ENCODE measurements around the gene CTNNBL1.
"Not testable (repeated sequence)": the region's sequence is repeated elsewhere in the genome, so short reads cannot be mapped to it uniquely, and the experiment has no call there.

The CTNNBL1 gene

DNA sequence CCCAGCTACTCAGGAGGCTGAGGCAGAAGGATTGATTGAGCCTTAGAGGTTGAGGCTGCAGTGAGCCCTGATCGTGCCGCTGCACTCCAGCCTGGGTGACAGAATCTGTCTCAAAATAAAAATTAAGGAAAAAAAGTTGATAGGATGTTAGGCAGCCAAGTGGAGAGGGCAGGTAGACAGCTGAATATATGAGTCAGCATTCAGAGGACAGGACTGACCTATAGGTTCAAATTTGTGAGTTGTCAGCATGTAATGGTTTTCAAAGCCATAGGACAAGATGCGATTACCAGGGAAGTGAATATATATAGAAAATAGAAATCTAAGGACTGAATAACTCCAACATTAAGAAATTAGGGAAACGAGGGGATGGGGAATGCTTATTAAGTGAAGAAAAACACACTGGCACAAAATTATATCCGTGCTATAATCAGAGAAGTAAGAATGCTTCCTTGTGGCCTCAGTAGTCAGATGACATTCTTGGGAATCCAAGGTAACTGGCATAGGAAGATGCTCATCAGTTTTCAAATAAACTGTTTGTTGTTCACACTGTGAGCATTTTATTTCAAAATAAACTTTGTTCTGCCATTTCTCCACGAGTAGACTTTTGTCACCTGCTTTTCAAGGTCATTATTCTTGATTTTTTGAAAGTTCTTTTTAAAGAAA, 145.1 kb downstream of the CTNNBL1 start:
- no peak for DNase-seq (ENCODE audit: low read depth)
- no peak overlapping the region for H3K4me3 ChIP-seq (ENCODE audit: low read depth, low read length)

DNA sequence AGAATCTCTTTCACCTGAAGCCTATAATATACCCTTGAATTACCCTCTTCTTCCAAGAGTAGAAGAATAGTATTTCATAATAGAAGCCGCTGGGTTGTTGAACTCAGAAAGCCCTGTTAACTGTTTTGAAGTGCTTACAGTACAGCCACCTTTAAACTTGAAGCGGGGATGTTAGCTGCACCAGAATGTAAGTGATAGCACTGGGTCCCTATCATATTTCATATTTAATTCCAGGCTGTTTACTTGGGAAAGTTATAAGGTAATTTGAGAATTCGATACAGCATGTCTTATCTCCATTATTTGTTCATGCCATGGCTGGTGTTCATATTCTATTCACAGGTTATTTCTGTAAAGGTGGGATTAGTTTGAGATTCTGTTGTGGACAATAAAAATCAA, 145.6 kb downstream of the CTNNBL1 start:
- DNase-seq (ENCODE audit: low read depth) = no peak

DNA sequence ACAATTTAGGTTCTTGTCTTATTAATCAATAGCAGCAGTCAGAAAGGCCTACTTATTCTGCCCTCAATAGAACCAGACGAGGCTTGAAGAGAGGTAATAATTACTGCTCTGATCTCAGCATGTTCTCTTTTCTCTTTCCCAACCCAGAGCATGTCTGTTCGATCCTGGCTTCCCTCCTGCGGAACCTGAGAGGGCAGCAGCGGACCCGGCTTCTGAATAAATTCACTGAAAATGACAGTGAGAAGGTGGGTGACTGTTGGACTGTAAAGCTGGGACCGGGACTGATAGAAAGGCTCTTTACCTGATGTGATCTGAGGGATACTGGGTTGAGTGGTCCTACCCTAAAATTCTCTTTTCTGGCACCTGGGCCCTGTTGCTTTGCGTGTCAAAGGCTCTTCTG, 146.1 kb downstream of the CTNNBL1 start:
- no peak for DNase-seq (ENCODE audit: low read depth)
- H3K4me3 ChIP-seq (ENCODE audit: low read depth, low read length) = no peak overlapping the region

More for the DNA sequence above, 145.6 kb downstream of the CTNNBL1 start:
- no peak overlapping the region for H3K4me3 ChIP-seq (ENCODE audit: low read depth, low read length)

DNA sequence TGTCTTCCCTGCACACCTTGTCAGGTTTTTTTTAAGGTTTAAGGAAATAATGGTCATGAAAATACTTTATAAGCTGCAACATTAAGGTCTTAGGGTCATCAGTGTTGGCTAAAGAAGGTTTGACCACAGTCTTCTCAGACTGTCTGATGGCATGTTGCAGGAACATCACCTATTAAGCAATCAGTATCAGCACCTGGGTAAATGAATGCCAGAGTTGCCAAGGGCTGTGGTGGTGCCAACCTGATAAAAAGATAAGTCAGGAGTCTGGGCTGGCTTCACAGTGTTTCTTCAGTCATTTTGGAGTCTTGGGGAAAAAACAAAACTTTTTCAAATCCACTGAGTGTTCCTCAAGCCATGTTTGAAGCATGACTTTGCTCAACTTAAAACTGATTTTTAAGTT, 147.6 kb downstream of the CTNNBL1 start:
- H3K4me3 ChIP-seq (ENCODE audit: low read depth, low read length) = no peak overlapping the region
- DNase-seq (ENCODE audit: low read depth) = no peak

DNA sequence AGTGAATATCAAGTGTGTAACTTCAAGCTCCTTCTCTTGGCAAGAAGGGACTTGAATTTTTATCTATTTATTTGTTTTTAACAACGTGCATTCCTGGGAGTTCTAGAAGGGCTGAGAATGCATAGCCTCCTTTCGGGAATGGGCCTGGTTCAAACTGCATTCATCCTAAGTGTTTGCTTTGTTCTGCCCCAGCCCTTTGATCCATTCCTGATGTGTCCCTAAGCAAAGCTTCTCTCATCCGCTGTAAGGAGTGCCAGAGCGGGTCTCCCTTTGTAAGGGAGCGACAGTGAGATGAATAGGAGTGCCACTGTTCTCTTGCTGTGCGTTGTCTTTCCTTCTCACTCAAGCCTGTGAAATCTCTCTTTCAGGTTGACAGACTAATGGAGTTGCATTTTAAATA, 148.1 kb downstream of the CTNNBL1 start:
- no peak overlapping the region for H3K4me3 ChIP-seq (ENCODE audit: low read depth, low read length)
- no peak for DNase-seq (ENCODE audit: low read depth)

DNA sequence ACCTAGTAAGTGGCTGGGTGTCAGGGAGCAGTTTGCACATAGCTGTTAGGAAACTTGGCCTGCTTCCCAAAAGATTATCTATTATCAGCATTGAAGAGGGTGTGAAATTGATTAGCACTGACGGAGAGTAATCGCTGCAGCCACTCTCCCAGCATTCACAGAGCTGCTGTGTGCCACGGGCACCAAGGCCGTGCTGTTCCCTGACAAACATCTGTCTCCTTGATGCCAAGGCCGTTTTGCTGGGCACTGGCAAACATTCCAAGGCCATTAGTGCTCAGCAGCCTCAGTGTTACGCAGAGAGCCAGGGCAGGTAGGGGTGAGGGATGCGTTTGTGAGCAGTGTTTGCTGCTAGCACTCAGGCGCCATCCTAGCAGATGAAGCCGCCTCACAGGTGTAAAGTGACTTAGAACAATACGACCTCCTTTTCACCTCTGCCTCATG, 151.4 kb downstream of the CTNNBL1 start:
- no peak for DNase-seq (ENCODE audit: low read depth)

DNA sequence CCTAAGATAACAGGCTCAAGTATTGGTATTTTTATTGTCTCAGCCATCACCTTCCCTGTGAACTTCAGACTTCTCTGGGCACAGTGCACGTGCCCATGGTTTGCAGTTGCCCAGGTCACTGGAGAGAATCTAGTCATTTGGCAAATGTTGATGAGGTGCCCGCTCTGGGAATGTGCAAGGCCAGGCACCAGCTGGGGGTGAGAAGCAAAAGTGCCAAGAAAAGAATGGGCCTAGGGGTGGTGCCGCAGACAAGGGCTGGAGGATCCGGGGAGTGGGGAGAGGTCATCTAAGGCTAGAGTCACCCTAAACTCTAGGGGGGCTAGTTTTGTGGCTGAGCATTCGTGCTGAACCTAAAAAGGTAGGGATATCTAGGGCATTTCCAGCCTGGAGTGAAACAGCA, 152.0 kb downstream of the CTNNBL1 start:
- DNase-seq (ENCODE audit: low read depth) = no peak
- no peak overlapping the region for H3K4me3 ChIP-seq (ENCODE audit: low read depth, low read length)

More for the DNA sequence above, 151.4 kb downstream of the CTNNBL1 start:
- H3K4me3 ChIP-seq (ENCODE audit: low read depth, low read length) = no peak overlapping the region

DNA sequence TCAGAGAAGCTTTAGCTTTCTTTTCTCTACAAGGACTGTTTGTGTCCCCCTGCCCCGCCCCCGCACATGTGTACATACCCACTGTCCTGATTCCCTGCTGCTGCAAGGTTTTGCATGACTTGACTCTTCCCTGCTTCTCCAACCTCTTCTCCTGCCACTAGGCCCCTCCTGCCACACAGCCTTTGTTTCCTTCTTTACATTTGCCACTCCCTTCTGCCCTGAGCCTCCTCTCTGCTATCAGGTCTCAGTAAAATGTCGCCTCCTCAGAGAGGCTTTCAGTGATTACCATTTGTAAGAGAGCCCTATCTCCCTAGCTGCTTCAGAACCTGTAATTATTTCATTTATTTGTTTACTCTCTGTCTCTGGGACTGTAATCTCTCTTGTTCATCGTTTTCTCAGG, 152.7 kb downstream of the CTNNBL1 start:
- no peak for DNase-seq (ENCODE audit: low read depth)

DNA sequence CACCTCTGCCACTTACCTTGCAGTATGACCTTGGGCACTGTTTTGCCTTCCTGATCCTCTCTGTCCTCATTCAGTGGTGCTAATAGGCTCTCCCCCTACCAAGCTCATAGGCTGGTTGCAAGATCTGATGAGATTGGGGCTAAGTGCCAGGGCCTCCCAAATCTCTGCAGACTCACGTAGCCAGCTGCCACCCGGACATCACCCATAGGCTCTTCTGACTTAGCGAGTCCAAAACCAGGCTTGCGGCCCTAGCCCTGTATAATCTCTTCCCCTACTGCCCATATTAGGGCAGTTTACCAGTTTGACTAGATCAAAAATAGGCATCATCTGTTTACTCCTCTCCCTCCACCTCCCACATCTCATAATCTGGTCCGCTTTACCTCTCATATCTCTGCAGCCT, 154.9 kb downstream of the CTNNBL1 start:
- no peak for DNase-seq (ENCODE audit: low read depth)
- no peak overlapping the region for H3K4me3 ChIP-seq (ENCODE audit: low read depth, low read length)

More for the DNA sequence above, 152.7 kb downstream of the CTNNBL1 start:
- H3K4me3 ChIP-seq (ENCODE audit: low read depth, low read length) = no peak overlapping the region

DNA sequence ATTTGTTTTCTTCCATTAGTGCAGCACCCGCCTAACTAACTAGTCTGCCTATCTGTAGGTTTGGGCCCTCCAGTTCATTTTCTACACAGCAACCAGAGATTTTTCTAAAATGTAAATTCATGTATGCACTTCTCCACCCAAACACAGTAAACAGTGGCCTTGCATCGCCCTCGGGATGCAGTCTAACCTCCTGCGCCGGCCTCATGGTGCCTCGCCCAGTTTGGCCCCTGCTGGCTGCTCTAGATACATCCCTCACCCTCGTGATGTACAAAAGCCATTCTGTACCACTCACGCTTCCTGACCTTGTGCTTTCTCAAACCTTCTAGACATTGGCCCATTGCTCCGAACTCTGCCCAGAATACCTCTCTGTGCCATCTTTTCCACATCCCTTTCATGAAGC, 155.3 kb downstream of the CTNNBL1 start:
- no peak overlapping the region for H3K4me3 ChIP-seq (ENCODE audit: low read depth, low read length)
- no peak for DNase-seq (ENCODE audit: low read depth)

DNA sequence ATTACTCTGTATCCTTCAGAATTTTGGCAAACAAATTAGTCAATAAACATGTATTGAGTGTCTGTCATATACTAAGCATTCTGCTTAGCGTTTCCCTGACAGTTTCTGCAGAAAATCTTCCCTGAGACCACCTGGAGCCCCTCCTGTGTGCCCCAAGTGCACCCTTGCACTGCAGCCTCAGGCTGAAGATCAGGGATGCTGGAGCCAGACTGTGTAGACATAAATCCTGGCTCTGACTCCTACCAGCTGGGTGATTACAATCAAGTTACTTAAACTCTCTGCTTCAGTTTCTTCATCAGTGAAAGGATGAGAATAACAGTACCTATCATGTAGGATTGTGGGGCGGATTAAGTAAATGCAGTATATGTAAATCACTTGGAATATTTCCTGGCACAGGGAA, 155.7 kb downstream of the CTNNBL1 start:
- no peak for DNase-seq (ENCODE audit: low read depth)
- H3K4me3 ChIP-seq (ENCODE audit: low read depth, low read length) = no peak overlapping the region

DNA sequence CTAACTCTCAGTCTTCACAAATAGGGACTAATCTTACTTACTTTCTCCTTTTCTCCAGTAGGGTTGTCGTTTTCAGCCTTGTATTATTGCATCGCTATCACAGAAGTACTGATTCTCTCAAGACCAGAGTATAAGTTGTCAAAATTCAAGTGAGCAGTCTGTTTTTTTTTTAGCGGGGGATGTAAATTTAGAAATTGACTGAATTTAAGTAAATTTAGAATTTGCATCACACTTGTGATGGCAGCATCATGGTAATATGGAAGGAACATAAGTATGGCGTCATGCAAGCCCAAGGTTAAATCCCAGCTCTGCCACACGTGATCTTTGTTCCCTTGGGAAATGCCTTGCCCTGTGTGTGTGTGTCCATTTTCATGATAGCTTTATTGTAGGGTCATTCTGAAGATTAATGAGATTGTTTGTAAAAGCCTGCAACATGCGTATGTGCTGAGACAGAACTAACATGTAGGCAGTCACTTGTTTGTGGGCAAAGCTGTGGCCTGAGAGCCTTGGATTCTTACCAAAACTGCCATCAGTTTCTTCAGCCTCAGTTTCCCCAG, 156.3 kb downstream of the CTNNBL1 start:
- H3K4me3 ChIP-seq (ENCODE audit: low read depth, low read length) = no peak overlapping the region
- DNase-seq (ENCODE audit: low read depth) = no peak

DNA sequence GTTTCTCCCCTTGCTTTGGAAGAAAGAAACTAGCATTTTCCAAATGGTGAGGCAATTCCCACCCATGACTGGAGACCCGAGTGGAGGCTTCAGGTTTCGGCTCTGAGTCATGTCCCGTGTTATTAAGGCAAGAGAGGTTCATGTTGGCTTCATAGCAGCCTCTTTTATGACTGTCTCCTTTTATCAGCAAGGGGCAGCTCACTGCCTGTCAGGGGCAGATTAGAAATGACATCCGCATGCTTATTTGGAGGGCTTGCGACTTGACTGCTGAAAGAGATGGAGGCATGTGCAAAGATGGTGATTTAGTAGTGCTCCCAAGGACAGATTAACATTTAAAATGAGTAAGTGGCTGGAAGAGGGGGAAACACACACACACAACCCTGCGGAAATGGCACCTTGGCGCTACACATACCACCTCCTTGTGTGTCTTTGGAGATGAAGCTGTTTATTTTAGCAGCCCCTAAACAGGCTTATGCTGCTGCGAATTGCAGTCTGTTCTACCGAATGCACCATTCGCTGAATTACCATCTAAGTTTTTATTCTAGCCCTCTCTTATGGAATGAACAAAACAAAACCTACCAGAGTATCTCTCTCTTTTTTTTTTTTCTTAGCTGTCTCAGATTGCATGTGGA, 157.0 kb downstream of the CTNNBL1 start:
- no peak for DNase-seq (ENCODE audit: low read depth)
- no peak overlapping the region for H3K4me3 ChIP-seq (ENCODE audit: low read depth, low read length)

DNA sequence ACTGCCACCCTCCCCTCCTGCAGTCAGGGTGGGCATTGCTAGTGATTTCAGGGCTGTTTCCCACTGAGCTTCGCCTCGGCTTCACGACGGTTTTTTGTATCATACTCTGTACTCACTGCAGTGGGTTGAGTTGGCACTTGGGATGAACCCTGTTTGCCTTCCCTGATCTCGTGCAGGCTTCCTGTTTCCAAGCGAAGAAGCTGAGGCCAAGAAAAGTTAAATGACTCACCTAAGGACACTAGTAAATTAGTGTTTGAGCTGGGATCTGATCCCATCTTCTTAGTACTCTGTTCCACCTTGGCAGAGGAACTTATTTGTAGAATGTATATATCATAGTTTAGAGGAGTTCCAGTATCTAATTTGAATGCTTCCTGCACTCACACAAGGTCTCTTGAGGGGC, 158.8 kb downstream of the CTNNBL1 start:
- no peak overlapping the region for H3K4me3 ChIP-seq (ENCODE audit: low read depth, low read length)
- DNase-seq (ENCODE audit: low read depth) = no peak

DNA sequence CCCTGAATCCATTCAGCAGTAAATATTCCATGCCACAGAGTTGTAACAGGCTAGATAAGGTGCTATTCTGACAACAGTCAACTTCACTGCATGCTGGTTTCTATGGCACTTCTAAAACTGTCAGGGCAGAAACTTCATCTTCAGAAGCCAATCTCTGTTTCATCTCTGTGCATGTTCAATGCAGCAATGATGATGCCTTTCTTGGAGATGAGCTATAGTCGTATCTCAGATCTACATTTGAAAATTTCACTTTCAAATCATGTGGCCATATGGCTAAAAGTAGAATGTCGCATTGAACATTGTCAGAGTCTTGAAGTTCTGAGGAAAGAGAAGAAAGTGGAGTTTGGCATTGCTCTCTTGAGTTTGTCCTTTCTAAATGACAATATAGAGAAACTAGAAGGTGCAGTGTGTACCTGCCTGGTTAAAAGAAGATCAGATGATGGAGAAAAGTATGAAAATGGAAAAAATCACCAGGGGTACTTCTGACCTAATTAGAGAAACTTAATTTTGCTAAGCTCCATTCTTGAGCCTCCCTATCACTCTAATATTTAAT, 160.1 kb downstream of the CTNNBL1 start:
- no peak overlapping the region for H3K4me3 ChIP-seq (ENCODE audit: low read depth, low read length)
- DNase-seq (ENCODE audit: low read depth) = no peak

DNA sequence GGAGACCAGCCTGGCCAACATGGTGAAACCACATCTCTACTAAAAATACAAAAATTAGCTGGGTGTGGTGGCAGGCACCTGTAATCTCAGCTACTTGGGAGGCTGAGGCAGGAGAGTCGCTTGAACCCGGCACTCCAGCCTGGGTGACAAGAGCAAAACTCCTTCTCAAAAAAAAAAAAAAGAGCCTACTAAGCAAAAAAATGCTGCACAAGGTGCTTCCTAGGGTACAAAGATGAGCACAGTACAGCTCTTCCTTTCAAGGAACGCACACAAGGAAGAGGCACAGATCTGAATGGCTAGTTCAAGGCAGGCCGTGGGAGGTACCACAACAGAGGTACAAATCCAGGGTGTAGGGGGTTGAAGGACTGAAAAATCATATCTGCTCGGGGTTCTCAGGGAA, 162.2 kb downstream of the CTNNBL1 start:
- not testable (repeated sequence) for H3K4me3 ChIP-seq (ENCODE audit: low read depth, low read length); DNase-seq (ENCODE audit: low read depth)

DNA sequence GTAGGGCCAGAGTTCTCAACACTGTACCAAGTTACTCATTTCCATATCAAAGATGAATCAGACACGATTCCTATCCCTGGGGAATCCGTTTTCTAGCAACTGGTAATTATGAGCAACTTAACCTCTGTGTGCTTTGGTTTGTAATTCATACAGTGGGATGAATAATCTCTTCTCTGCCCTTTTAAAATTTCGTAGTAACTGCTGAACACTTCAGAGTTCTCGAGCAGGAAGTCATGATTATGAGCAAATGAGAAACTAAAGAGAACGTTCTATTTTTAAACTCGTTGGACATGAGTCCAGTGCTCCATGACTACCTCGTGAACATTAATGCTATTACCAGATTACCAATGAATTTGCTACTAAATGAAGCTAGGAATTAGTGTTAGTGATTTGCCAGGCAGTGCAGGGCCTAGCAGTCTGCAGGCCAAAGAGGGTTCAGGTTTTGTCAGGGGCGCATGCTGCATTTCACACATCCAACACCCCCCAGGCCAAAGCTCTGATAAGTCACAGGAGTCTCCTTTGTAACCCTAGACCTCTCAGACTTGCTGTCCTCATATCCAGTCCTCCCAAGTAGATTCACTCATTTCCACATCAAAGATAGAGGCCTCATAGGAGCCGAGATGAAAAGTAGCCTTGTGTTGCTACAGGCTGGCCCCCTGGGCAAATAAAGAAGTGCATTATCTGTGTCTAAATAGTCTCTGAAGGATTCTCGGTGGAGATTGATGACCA, 163.3 kb downstream of the CTNNBL1 start:
- DNase-seq (ENCODE audit: low read depth) = peak; percentile 61
- H3K4me3 ChIP-seq (ENCODE audit: low read depth, low read length) = no peak overlapping the region

DNA sequence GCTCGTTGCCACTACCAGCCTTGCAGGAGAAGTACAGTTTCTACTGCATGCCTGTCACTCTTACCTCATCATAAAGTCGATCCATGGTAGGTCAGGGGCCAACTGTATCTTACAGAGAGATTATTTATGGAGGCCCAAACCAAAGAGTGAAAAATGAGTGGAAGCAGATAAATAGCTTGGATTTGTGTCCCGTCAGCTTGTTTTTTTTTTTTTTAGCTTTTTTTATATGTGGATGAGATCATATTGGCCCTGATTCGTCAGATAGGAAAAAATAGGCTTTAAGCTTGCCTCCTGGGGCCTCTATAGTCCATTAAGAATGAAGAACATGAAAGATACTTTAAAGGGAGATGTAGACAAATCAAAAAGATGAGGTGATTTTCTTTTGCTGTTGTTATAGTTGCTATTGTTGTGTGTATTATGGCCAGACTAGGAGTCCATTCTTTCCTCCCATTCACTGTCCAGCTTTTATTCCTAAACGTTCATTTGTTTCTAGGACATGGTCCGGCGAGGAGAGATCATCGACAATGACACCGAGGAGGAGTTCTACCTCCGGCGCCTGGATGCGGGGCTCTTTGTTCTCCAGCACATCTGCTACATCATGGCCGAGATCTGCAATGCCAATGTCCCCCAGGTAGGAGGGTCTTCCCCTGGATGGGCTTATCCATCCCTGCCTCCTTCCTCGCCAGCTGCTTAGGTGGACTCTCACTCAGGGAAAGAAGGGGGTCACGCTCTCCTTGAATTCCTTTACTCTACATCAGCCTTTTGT, 165.8 kb downstream of the CTNNBL1 start:
- no peak for DNase-seq (ENCODE audit: low read depth)
- H3K4me3 ChIP-seq (ENCODE audit: low read depth, low read length) = no peak overlapping the region

DNA sequence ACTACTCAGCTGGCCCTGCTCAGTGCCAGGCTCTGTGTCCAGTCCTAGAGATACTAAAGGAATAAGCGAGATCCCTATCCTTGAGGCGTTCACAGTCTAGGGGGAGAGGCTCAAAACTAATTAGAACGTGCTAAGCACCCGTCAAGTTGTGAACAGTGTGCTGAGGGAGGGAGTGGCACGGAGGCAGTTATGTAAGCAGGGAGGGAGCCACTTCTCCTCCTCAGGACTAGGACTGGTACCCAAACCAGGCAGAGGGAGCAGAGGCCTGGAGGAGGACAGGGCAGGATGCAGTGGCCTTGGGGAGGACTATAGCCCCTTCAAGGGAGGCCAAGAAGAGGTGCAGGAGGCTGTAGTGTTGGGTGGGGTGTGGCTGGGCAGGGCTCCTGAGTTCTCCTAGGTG, 169.5 kb downstream of the CTNNBL1 start:
- no peak for DNase-seq (ENCODE audit: low read depth)
- H3K4me3 ChIP-seq (ENCODE audit: low read depth, low read length) = no peak overlapping the region

Measured in skeletal muscle cell (primary cell).